ENCODE measurements around the gene MYO1A. TPM values are rescaled to one million over a fixed set of nuclear protein-coding genes. Genes with fewer than 3 reads are reported as not detected.

The MYO1A gene
- total and polyA plus RNA-seq, 4 donors, result 0.03 to 0.28 (median 0.08) TPM; not detected in 1

- TF ChIP-seq, protein P1, sequence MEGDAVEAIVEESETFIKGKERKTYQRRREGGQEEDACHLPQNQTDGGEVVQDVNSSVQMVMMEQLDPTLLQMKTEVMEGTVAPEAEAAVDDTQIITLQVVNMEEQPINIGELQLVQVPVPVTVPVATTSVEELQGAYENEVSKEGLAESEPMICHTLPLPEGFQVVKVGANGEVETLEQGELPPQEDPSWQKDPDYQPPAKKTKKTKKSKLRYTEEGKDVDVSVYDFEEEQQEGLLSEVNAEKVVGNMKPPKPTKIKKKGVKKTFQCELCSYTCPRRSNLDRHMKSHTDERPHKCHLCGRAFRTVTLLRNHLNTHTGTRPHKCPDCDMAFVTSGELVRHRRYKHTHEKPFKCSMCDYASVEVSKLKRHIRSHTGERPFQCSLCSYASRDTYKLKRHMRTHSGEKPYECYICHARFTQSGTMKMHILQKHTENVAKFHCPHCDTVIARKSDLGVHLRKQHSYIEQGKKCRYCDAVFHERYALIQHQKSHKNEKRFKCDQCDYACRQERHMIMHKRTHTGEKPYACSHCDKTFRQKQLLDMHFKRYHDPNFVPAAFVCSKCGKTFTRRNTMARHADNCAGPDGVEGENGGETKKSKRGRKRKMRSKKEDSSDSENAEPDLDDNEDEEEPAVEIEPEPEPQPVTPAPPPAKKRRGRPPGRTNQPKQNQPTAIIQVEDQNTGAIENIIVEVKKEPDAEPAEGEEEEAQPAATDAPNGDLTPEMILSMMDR (IDR thresholded peaks at IDR 0.05; ENCODE audit: low read depth, low read length, missing input control), result no peak
- TF ChIP-seq FOXA2 (IDR thresholded peaks at IDR 0.05) (no peak), EGR1 (IDR thresholded peaks at IDR 0.05; ENCODE audit: low read depth in 2 of 2) (no peak), RXRA (IDR thresholded peaks at IDR 0.05) (no peak), JUND (IDR thresholded peaks at IDR 0.05) (no peak), HNF4G (IDR thresholded peaks at IDR 0.05) (no peak), SP1 (IDR thresholded peaks at IDR 0.05) (no peak)
- TF ChIP-seq, protein P2, sequence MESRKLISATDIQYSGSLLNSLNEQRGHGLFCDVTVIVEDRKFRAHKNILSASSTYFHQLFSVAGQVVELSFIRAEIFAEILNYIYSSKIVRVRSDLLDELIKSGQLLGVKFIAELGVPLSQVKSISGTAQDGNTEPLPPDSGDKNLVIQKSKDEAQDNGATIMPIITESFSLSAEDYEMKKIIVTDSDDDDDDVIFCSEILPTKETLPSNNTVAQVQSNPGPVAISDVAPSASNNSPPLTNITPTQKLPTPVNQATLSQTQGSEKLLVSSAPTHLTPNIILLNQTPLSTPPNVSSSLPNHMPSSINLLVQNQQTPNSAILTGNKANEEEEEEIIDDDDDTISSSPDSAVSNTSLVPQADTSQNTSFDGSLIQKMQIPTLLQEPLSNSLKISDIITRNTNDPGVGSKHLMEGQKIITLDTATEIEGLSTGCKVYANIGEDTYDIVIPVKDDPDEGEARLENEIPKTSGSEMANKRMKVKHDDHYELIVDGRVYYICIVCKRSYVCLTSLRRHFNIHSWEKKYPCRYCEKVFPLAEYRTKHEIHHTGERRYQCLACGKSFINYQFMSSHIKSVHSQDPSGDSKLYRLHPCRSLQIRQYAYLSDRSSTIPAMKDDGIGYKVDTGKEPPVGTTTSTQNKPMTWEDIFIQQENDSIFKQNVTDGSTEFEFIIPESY (IDR thresholded peaks at IDR 0.05), result no peak
- Histone ChIP-seq H3K27ac (ENCODE audit: low read depth in 1 of 2, low read length in 2 of 2) (no peak overlapping the region), H3K9ac (ENCODE audit: low read depth in 1 of 2, low read length in 2 of 2) (no peak overlapping the region), H3K4me3 (ENCODE audit: low read depth in 1 of 3, low read length in 3 of 3) (no peak overlapping the region), H3K9me3 (ENCODE audit: control insufficient read depth in 4 of 4, low read length in 3 of 4) (no peaks in the 10 kb centered on the region), H3K4me1 (ENCODE audit: control insufficient read depth in 4 of 4, insufficient read depth in 4 of 4, low read length in 3 of 4) (no peaks in the 10 kb centered on the region), H3K27me3 (ENCODE audit: control insufficient read depth in 4 of 4, insufficient read depth in 4 of 4, low read length in 3 of 4) (no peaks in the 10 kb centered on the region), H3K36me3 (ENCODE audit: control insufficient read depth in 4 of 4, insufficient read depth in 3 of 4, low read depth in 1 of 4, low read length in 3 of 4) (no peaks in the 10 kb centered on the region)
- WGBS, result 80% methylated on average over 10 of the region's 10 CpGs
- no peak for DNase-seq (ENCODE audit: low spot score)
Observed at GRCh38 chr12:57046947-57047890, 2.7 kb downstream of the MYO1A start.

- DNase-seq (ENCODE audit: low spot score), result no peak
- no peaks in the 10 kb centered on the region for H3K9me3 ChIP-seq (ENCODE audit: control insufficient read depth in 4 of 4, low read length in 3 of 4)
- no peaks in the 10 kb centered on the region for H3K27me3 ChIP-seq (ENCODE audit: control insufficient read depth in 4 of 4, insufficient read depth in 4 of 4, low read length in 3 of 4)
- TF ChIP-seq HNF4G (IDR thresholded peaks at IDR 0.05) (no peak), RXRA (IDR thresholded peaks at IDR 0.05) (no peak), FOXA1 (IDR thresholded peaks at IDR 0.05) (no peak), RAD21 (IDR thresholded peaks at IDR 0.05) (no peak), SP1 (IDR thresholded peaks at IDR 0.05) (no peak), FOXA2 (IDR thresholded peaks at IDR 0.05) (no peak), HNF4A (conservative IDR thresholded peaks at IDR 0.05) (no peak), YY1 (IDR thresholded peaks at IDR 0.05) (no peak)
- TF ChIP-seq, protein P3, sequence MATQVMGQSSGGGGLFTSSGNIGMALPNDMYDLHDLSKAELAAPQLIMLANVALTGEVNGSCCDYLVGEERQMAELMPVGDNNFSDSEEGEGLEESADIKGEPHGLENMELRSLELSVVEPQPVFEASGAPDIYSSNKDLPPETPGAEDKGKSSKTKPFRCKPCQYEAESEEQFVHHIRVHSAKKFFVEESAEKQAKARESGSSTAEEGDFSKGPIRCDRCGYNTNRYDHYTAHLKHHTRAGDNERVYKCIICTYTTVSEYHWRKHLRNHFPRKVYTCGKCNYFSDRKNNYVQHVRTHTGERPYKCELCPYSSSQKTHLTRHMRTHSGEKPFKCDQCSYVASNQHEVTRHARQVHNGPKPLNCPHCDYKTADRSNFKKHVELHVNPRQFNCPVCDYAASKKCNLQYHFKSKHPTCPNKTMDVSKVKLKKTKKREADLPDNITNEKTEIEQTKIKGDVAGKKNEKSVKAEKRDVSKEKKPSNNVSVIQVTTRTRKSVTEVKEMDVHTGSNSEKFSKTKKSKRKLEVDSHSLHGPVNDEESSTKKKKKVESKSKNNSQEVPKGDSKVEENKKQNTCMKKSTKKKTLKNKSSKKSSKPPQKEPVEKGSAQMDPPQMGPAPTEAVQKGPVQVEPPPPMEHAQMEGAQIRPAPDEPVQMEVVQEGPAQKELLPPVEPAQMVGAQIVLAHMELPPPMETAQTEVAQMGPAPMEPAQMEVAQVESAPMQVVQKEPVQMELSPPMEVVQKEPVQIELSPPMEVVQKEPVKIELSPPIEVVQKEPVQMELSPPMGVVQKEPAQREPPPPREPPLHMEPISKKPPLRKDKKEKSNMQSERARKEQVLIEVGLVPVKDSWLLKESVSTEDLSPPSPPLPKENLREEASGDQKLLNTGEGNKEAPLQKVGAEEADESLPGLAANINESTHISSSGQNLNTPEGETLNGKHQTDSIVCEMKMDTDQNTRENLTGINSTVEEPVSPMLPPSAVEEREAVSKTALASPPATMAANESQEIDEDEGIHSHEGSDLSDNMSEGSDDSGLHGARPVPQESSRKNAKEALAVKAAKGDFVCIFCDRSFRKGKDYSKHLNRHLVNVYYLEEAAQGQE (IDR thresholded peaks at IDR 0.05), result no peak
- TF ChIP-seq, protein P4, sequence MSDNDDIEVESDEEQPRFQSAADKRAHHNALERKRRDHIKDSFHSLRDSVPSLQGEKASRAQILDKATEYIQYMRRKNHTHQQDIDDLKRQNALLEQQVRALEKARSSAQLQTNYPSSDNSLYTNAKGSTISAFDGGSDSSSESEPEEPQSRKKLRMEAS (IDR thresholded peaks at IDR 0.05), result no peak
- no peak overlapping the region for H3K27ac ChIP-seq (ENCODE audit: low read depth in 1 of 2, low read length in 2 of 2)
- H3K4me3 ChIP-seq (ENCODE audit: low read depth in 1 of 3, low read length in 3 of 3), result no peak overlapping the region
- no peak overlapping the region for H3K9ac ChIP-seq (ENCODE audit: low read depth in 1 of 2, low read length in 2 of 2)
- H3K4me1 ChIP-seq (ENCODE audit: control insufficient read depth in 4 of 4, insufficient read depth in 4 of 4, low read length in 3 of 4), result no peaks in the 10 kb centered on the region
- 71% methylated on average over 6 of the region's 6 CpGs for WGBS
- no peaks in the 10 kb centered on the region for H3K36me3 ChIP-seq (ENCODE audit: control insufficient read depth in 4 of 4, insufficient read depth in 3 of 4, low read depth in 1 of 4, low read length in 3 of 4)
Observed at GRCh38 chr12:57046086-57046791, 3.7 kb downstream of the MYO1A start.
